DOHH2 (cell line): ENCODE results near the gene ENO4.

Experiments used
- H3F3A ChIP-seq: fragments of 200-600 bp; sonication (generic), shearing (Covaris generic); 2 replicates; pipeline ENCODE4 v1.6.0; 2016; ENCODE audit warnings: antibody characterized with exemption, mild to moderate bottlenecking; ENCODE audit not compliant: control insufficient read depth, insufficient read depth
- H3K27ac ChIP-seq: fragments of 200-600 bp; sonication (generic); 2 replicates; pipeline ENCODE4 v1.5.1; 2014; ENCODE audit warnings: low read depth, mild to moderate bottlenecking, low read length, moderate library complexity
- H3K27me3 ChIP-seq: fragments of 200-600 bp; sonication (generic); 2 replicates; pipeline ENCODE4 v1.6.1; 2014; ENCODE audit warnings: mild to moderate bottlenecking, low read length, mixed read lengths; ENCODE audit not compliant: control insufficient read depth
- H3K36me3 ChIP-seq: fragments of 200-600 bp; sonication (generic); 2 replicates; pipeline ENCODE4 v1.6.1; 2014; ENCODE audit warnings: mild to moderate bottlenecking, low read length, moderate library complexity, mixed read lengths; ENCODE audit not compliant: control insufficient read depth
- H3K4me1 ChIP-seq: fragments of 200-600 bp; sonication (generic); 2 replicates; pipeline ENCODE4 v1.6.1; 2014; ENCODE audit warnings: mild to moderate bottlenecking, low read length, mixed read lengths; ENCODE audit not compliant: control insufficient read depth
- H3K4me2 ChIP-seq: fragments of 200-600 bp; sonication (generic); 2 replicates; pipeline ENCODE4 v1.6.0; 2014; ENCODE audit warnings: mild to moderate bottlenecking, low read length, moderate library complexity
- H3K4me3 ChIP-seq: fragments of 200-600 bp; sonication (generic); 2 replicates; pipeline ENCODE4 v1.5.1; 2014; ENCODE audit warnings: mild to moderate bottlenecking, low read length, mixed read lengths
- H3K79me2 ChIP-seq: fragments of 200-600 bp; sonication (generic); 2 replicates; pipeline ENCODE4 v1.6.1; 2014; ENCODE audit warnings: mild to moderate bottlenecking, low read length, mixed read lengths; ENCODE audit not compliant: control insufficient read depth
- H3K9me2 ChIP-seq: fragments of 200-600 bp; sonication (generic); replicated peaks from 2 replicates; pipeline ENCODE4 v1.6.1; 2014; ENCODE audit warnings: mild to moderate bottlenecking, low read length, mixed read lengths; ENCODE audit not compliant: control insufficient read depth
- H3K9me3 ChIP-seq: fragments of 200-600 bp; sonication (generic); 2 replicates; pipeline ENCODE4 v1.6.1; 2014; ENCODE audit warnings: antibody characterized with exemption, low read length, mixed read lengths; ENCODE audit not compliant: control insufficient read depth, insufficient read depth
- H4K20me1 ChIP-seq: fragments of 200-600 bp; sonication (generic); 2 replicates; pipeline ENCODE4 v1.6.0; 2014; ENCODE audit warnings: low read depth, mild to moderate bottlenecking, antibody characterized with exemption, low read length, moderate library complexity; ENCODE audit not compliant: control insufficient read depth, insufficient read depth
- EZH2phosphoT487 ChIP-seq: fragments of 200-600 bp; sonication (generic); IDR thresholded peaks from 2 replicates; pipeline ENCODE4 v1.6.1; 2017; ENCODE audit warnings: borderline replicate concordance, mild to moderate bottlenecking, antibody characterized with exemption, low read length, moderate library complexity, mixed read lengths
- TF ChIP-seq, protein P1 (sequence below): fragments of 200-600 bp; sonication (generic); IDR thresholded peaks from one replicate; pipeline ENCODE4 v1.5.1; 2014; ENCODE audit warnings: antibody characterized with exemption, mild to moderate bottlenecking, low read depth, low read length; ENCODE audit not compliant: poor library complexity, severe bottlenecking

The ENO4 gene

DNA sequence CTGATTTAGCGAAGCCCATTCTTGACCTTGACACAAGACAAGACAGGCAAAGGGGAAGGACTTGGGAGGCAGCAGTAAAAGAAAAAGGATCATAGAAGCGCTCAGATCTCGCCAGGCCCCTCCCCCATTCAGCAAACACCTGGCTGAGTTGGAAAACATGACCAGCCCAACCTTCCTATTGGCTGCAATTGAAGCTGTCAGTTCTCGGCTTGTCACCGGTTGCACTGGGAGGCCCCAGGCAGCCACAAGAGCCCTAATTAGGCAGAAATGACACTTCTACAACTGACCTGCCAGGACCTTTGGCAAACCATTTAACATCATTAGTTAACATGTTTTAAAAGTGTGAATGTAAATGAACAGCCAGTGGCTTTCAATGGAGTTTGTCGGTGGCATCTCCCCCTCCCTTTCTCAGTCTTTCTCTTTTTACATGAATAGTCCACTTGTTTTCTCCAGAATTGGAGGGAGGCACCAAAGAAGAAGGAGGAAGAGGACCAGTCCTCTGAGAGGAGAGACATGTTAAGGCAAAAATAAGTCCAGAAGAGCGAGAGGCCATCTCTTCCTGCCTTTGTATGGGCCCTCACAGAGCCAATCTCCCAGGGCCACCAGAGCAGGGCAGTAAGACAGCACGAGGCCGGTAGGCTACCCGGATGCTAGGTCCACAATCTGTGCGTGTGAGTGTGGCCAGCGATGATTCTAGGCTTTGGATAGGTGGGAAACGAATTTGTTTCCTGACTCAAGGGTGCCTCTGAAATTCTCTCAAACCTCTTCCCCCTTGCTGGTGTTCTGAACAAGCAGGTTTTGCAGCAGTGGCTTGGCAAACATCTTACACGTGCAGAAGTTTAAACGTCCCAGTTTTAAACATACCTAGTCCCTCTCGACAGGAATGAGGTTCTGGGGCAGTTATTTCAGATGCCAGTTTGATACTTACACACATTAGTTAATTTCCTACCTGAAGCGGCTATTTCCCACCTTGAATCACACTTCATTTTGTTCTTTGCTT is 15.0 kb upstream of the ENO4 start:
- H3K9me3 ChIP-seq: no peaks in the 10 kb centered on the region
- no peaks in the 10 kb centered on the region for H4K20me1 ChIP-seq
- H3K79me2 ChIP-seq: peaks cover 7% of the 10 kb centered on the region
- H3K27me3 ChIP-seq: no peaks in the 10 kb centered on the region
- peaks cover 23% of the 10 kb centered on the region for H3K4me1 ChIP-seq
- H3F3A ChIP-seq: no peaks in the 10 kb centered on the region
- H3K4me2 ChIP-seq: no peak overlapping the region
- TF ChIP-seq, protein P1, sequence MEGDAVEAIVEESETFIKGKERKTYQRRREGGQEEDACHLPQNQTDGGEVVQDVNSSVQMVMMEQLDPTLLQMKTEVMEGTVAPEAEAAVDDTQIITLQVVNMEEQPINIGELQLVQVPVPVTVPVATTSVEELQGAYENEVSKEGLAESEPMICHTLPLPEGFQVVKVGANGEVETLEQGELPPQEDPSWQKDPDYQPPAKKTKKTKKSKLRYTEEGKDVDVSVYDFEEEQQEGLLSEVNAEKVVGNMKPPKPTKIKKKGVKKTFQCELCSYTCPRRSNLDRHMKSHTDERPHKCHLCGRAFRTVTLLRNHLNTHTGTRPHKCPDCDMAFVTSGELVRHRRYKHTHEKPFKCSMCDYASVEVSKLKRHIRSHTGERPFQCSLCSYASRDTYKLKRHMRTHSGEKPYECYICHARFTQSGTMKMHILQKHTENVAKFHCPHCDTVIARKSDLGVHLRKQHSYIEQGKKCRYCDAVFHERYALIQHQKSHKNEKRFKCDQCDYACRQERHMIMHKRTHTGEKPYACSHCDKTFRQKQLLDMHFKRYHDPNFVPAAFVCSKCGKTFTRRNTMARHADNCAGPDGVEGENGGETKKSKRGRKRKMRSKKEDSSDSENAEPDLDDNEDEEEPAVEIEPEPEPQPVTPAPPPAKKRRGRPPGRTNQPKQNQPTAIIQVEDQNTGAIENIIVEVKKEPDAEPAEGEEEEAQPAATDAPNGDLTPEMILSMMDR: no peak
- TF ChIP-seq EZH2phosphoT487: no peak
- peaks cover 9% of the 10 kb centered on the region; the same call in 1 of the 2 replicates for H3K36me3 ChIP-seq
- no peaks in the 10 kb centered on the region for H3K9me2 ChIP-seq
- no peak overlapping the region for H3K4me3 ChIP-seq
- no peak overlapping the region for H3K27ac ChIP-seq

DNA sequence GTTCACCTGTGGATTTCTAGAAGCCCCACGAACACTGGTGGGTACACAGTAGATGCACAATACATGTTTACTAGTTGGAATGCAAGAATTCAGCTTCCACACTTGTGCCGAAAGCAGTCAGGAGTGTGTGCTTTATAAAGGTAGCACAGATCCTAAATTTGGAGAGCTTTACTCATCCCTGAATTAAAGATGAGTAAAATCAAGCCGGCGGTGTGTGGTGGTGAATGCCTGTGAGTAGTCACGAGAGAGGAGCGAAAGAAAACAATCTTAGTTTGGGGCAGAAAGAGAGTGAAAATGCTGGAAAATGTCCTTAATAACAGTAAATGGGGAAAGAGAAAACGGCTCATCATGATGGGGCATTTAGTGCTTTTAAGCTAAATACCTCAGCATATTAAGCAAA is 13.6 kb upstream of the ENO4 start:
- H3K36me3 ChIP-seq: peaks cover 9% of the 10 kb centered on the region; the same call in 1 of the 2 replicates
- no peaks in the 10 kb centered on the region for H3F3A ChIP-seq
- no peaks in the 10 kb centered on the region for H3K9me3 ChIP-seq
- H3K27me3 ChIP-seq: no peaks in the 10 kb centered on the region
- no peak overlapping the region for H3K4me2 ChIP-seq
- no peak overlapping the region for H3K27ac ChIP-seq
- TF ChIP-seq, protein P1: no peak
- TF ChIP-seq EZH2phosphoT487: no peak
- peaks cover 16% of the 10 kb centered on the region for H3K79me2 ChIP-seq
- H3K4me3 ChIP-seq: no peak overlapping the region
- H4K20me1 ChIP-seq: no peaks in the 10 kb centered on the region
- H3K9me2 ChIP-seq: no peaks in the 10 kb centered on the region
- H3K4me1 ChIP-seq: peaks cover 37% of the 10 kb centered on the region

- no peak for TF ChIP-seq EZH2phosphoT487
- TF ChIP-seq, protein P1: no peak
- H3K9me3 ChIP-seq: no peaks in the 10 kb centered on the region
- H3K4me2 ChIP-seq: no peak overlapping the region
- no peaks in the 10 kb centered on the region for H3K9me2 ChIP-seq
- no peaks in the 10 kb centered on the region for H4K20me1 ChIP-seq
- no peak overlapping the region for H3K27ac ChIP-seq
- H3K36me3 ChIP-seq: peaks cover 9% of the 10 kb centered on the region; the same call in 1 of the 2 replicates
- no peaks in the 10 kb centered on the region for H3F3A ChIP-seq
- H3K4me1 ChIP-seq: peaks cover 41% of the 10 kb centered on the region
- H3K79me2 ChIP-seq: peaks cover 20% of the 10 kb centered on the region
- no peaks in the 10 kb centered on the region for H3K27me3 ChIP-seq
- no peak overlapping the region for H3K4me3 ChIP-seq
Measured at GRCh38 chr10:116836083-116836482, 13.2 kb upstream of the ENO4 start.
